Gastroesophageal sphincter (tissue), 4 donors: ENCODE data around the gene AATF. TPM values are rescaled to one million over a fixed set of nuclear protein-coding genes. Genes with fewer than 3 reads are reported as not detected.
A peak's percentile ranks its signal among the peaks of the same experiment; 100 is the strongest.

Experiments
- ATAC-seq: fragments of 150-250 bp; one replicate; pipeline ENCODE4 v1.9.1; 2016; ENCODE audit warnings: mild to moderate bottlenecking, moderate library complexity
- H3K27ac ChIP-seq, 4 donors: fragments of 200-600 bp; sonication (generic) in 3 of 4; 1 replicate in 3 of 4; 2 replicates in 1 of 4; pipeline ENCODE4 v1.5.1; 2016 to 2019
- H3K27me3 ChIP-seq: fragments of 200-600 bp; sonication (generic); one replicate; pipeline ENCODE4 v1.5.1; 2019
- H3K36me3 ChIP-seq, 2 donors: fragments of 200-600 bp; sonication (generic); one replicate each; pipeline ENCODE4 v1.5.1; 2019; ENCODE audit warnings: control low read depth in 1 of 2
- H3K4me1 ChIP-seq, 3 donors: fragments of 200-600 bp; sonication (generic); 1 replicate in 2 of 3; 2 replicates in 1 of 3; pipeline ENCODE4 v1.5.1; 2016 to 2019; ENCODE audit warnings: control low read depth in 2 of 3
- H3K4me3 ChIP-seq, 2 donors: fragments of 200-600 bp; sonication (generic); one replicate each; pipeline ENCODE4 v1.5.1; 2019; ENCODE audit warnings: mild to moderate bottlenecking in 1 of 2, moderate library complexity in 1 of 2
- H3K9me3 ChIP-seq, 3 donors: fragments of 200-600 bp; sonication (generic); one replicate each; pipeline ENCODE4 v1.5.1; 2017 to 2019; ENCODE audit warnings: control low read depth in 2 of 3
- EP300 ChIP-seq: sonication (generic); formaldehyde crosslinking; IDR thresholded peaks from one replicate; pipeline ENCODE4 v1.6.1; 2017; ENCODE audit warnings: antibody characterized with exemption, mild to moderate bottlenecking
- POLR2A ChIP-seq, 2 donors: fragments of 450-650 bp; IDR thresholded peaks; one replicate each; pipeline ENCODE4 v1.6.1; 2017; ENCODE audit warnings: antibody characterized with exemption in 2 of 2, mild to moderate bottlenecking in 2 of 2, moderate library complexity in 1 of 2
- POLR2AphosphoS5 ChIP-seq: sonication (generic); formaldehyde crosslinking; IDR thresholded peaks from one replicate; pipeline ENCODE4 v1.6.1; 2017; ENCODE audit warnings: antibody characterized with exemption
- whole genome bisulfite sequencing, 2 donors: methylation state at CpG; one replicate each; pipeline ENCODE4 v1.1.5; 2018; ENCODE audit warnings: low coverage in 1 of 2; 5-methylcytosine and 5-hydroxymethylcytosine counted together
- total RNA-seq, 4 donors: library from RNA; depleted of rRNA; stranded (reverse); fragments of >200 nt; gene quantifications; one replicate each; pipeline ENCODE4 v1.1.0, GENCODE V29; 2016
- TF ChIP-seq, protein P1 (sequence below), 4 experiments: fragments of 200-600 bp in 2 of 4; fragments of 450-650 bp in 2 of 4; sonication (generic) in 1 of 4; IDR thresholded peaks; one replicate each; pipeline ENCODE4 v1.5.1; 2017 to 2019; ENCODE audit warnings: antibody characterized with exemption in 4 of 4, mild to moderate bottlenecking in 2 of 4, moderate library complexity in 2 of 4

Gene AATF
- total RNA-seq, 4 donors from 2014 or later: 36.1 to 45.1 (median 38.5) TPM

DNA sequence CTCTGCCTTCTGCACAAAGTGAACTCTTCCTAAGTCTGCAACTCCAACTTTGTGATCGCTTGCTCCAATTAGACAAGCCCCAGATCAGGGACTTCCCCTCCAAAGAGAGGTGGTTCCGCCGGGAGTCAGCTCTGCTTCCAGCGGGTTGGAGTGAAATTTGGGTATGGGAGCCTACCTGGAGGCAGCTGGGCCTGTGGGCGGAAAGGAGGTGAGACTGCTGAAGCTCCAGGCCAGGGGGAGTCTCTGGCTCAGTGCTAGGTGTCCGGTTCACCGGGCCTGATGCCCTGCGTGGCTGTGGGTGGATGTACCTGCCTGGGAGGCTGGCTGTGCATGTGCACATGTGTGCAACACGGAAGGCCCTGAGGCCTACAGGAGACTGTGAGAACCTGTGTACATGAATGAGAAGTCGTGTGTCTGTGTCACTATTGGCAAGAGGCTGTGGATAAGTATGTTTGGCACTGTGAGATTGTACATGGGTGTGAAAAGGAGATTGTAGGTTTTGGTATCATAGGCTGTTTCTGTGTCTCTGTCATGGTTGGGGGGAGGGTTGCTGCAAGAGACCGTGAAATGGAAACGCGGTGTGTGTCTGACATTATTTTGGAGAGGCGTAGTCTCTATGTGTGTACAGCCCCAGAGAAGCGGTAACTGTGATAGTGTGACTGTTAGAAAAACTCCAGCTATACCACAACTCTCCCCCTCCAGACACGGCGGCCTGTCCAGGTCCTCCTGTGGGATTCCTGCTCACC is 7.3 kb upstream of the AATF start:
- Histone ChIP-seq H3K27me3 (peaks cover 100% of the 10 kb centered on the region), H3K36me3 (no peaks in the 10 kb centered on the region), H3K9me3 (no peaks in the 10 kb centered on the region), H3K27ac (no peak overlapping the region), H3K4me1 (peaks cover 0 to 61% (median 30%) of the 10 kb centered on the region in 3 donors), H3K4me3 (no peak overlapping the region)
- 0 to 19% methylated on average over 1 to 9 of the region's 17 CpGs for WGBS, 2 donors
- TF ChIP-seq, protein P1, sequence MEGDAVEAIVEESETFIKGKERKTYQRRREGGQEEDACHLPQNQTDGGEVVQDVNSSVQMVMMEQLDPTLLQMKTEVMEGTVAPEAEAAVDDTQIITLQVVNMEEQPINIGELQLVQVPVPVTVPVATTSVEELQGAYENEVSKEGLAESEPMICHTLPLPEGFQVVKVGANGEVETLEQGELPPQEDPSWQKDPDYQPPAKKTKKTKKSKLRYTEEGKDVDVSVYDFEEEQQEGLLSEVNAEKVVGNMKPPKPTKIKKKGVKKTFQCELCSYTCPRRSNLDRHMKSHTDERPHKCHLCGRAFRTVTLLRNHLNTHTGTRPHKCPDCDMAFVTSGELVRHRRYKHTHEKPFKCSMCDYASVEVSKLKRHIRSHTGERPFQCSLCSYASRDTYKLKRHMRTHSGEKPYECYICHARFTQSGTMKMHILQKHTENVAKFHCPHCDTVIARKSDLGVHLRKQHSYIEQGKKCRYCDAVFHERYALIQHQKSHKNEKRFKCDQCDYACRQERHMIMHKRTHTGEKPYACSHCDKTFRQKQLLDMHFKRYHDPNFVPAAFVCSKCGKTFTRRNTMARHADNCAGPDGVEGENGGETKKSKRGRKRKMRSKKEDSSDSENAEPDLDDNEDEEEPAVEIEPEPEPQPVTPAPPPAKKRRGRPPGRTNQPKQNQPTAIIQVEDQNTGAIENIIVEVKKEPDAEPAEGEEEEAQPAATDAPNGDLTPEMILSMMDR (IDR thresholded peaks at IDR 0.05): no peak
- no peak for TF ChIP-seq EP300
- no peak for TF ChIP-seq POLR2A (IDR thresholded peaks at IDR 0.05)
- no peak for TF ChIP-seq POLR2AphosphoS5
- no peak for ATAC-seq

DNA sequence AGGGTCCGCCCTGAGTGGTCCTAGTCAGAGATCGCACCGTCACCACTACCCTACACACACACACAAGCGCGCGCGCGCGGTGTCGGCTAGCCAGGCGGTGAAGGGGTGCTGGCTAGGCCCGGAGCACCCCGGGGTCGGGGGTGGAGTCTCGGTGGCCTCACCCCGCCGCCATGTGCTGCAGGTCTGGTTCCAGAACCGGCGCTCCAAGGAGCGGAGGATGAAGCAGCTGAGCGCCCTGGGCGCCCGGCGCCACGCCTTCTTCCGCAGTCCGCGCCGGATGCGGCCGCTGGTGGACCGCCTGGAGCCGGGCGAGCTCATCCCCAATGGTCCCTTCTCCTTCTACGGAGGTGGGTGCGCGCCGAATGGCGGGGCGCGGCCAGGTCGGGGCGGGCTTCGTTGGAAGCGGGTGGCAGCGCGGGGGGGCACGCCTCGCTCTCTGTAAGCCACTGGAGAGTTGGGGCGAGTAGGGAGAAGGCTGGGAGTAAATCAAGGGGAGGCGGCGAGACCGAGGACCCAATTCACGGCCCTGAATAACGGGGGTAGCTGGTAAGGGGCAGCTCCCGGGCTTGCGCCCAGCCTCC is 6.6 kb upstream of the AATF start:
- Histone ChIP-seq H3K27ac (no peak overlapping the region), H3K4me3 (peak overlapping the region in 1 of 2 donors; percentile 23), H3K36me3 (no peaks in the 10 kb centered on the region), H3K4me1 (peaks cover 0 to 55% (median 24%) of the 10 kb centered on the region in 3 donors), H3K9me3 (no peaks in the 10 kb centered on the region), H3K27me3 (peaks cover 100% of the 10 kb centered on the region)
- TF ChIP-seq, protein P1 (IDR thresholded peaks at IDR 0.05): no peak
- TF ChIP-seq POLR2AphosphoS5 (no peak), POLR2A (IDR thresholded peaks at IDR 0.05) (no peak), EP300 (no peak)
- no CpG with 5 or more reads among the region's 57 CpGs for WGBS, 2 donors
- no peak for ATAC-seq

DNA sequence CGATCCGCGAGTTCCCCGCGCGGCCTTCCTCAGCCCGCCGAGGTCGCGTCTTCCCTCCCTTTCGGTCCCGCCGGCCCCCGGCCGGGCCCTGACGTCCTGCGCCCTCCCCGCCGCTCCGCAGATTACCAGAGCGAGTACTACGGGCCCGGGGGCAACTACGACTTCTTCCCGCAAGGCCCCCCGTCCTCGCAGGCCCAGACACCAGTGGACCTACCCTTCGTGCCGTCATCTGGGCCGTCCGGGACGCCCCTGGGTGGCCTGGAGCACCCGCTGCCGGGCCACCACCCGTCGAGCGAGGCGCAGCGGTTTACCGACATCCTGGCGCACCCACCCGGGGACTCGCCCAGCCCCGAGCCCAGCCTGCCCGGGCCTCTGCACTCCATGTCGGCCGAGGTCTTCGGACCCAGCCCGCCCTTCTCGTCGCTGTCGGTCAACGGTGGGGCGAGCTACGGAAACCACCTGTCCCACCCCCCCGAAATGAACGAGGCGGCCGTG is 6.1 kb upstream of the AATF start:
- peak overlapping the region in 1 of 2 donors; percentile 23 for H3K4me3 ChIP-seq
- 8% methylated on average over 11 of the region's 59 CpGs; no CpG with 5 or more reads in 1 of the 2 donors for WGBS, 2 donors

DNA sequence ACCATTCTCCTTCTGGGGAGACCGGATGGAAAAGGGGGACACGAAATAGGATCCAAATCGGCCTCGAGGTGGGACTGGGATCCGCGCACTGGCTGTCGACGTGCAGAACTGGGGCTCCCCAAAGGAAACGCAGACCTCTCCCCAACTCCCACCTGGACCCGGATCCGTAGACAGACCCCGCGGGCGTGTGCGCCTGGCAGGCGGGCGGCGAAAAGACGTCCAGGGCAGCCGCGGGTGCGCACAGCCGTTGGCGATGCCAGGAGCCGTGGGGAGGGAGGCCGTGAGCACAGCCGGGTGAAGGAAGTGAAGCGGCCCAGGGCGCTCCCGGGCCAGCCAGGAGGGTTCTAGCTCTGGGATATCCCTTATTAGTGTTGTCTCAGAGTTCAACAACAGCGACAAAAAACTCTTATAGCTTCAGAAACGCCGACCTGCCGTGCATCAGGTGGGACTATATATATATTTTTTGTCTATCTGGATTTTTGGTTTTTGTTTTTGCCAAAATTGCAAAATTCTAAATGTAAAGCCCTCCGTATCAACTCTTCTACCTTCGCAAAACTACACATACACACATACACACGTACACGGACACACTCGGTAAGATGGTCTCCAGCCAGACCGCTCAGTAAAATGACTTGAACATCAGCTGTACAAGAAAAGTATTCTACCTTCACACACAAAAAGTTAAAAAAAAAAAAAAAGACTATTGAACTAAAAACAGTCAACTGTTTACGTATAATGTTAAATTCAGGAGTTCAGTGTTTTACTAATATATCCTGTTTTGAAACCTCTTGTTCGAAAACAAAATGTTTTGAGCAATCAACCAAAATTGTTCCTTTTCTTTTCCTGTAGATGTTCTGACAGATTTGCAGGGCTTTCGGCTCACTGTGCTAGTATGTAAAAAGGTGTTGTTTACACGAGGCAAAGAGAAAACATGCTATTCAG is 5.2 kb upstream of the AATF start:
- H3K9me3 ChIP-seq: no peaks in the 10 kb centered on the region
- TF ChIP-seq EP300 (no peak), POLR2AphosphoS5 (peak; percentile 15)
- no peak overlapping the region for H3K4me3 ChIP-seq
- no peak for ATAC-seq
- 14 to 20% methylated on average over 22 to 23 of the region's 44 CpGs for WGBS, 2 donors
- H3K36me3 ChIP-seq: no peaks in the 10 kb centered on the region
- H3K4me1 ChIP-seq: peaks cover 0 to 50% (median 10%) of the 10 kb centered on the region in 3 donors
- H3K27me3 ChIP-seq: peaks cover 90% of the 10 kb centered on the region
- no peak overlapping the region for H3K27ac ChIP-seq

More for the DNA sequence above, 6.1 kb upstream of the AATF start:
- H3K36me3 ChIP-seq: no peaks in the 10 kb centered on the region
- no peak overlapping the region for H3K27ac ChIP-seq
- H3K27me3 ChIP-seq: peaks cover 99% of the 10 kb centered on the region
- no peak for TF ChIP-seq POLR2AphosphoS5
- TF ChIP-seq, protein P1 (IDR thresholded peaks at IDR 0.05): no peak
- TF ChIP-seq EP300: no peak
- no peak for TF ChIP-seq POLR2A (IDR thresholded peaks at IDR 0.05)
- peaks cover 0 to 50% (median 18%) of the 10 kb centered on the region in 3 donors for H3K4me1 ChIP-seq
- H3K9me3 ChIP-seq: no peaks in the 10 kb centered on the region
- no peak for ATAC-seq

DNA sequence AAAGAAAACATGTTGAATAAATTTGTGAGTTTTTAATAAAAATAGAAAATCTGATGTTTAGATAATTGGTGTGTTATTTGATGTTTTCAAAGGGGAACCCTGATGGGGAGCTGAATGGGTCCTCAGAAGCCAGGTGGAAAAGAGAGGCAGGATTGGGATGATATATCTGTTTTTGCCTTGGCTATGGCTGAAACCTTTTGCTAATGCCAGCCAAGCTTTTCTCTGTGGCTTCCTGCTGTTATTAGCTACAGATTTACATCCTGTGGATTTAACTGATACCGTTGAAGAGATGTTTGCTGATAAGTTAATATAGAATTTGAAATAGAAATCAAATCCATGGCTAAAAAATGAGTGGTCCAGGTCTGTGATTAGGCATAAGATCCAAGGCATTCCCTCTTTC is 4.2 kb upstream of the AATF start:
- H3K27me3 ChIP-seq: peaks cover 80% of the 10 kb centered on the region
- no peaks in the 10 kb centered on the region for H3K9me3 ChIP-seq
- no peaks in the 10 kb centered on the region for H3K36me3 ChIP-seq
- TF ChIP-seq POLR2A (IDR thresholded peaks at IDR 0.05) (no peak), EP300 (no peak), POLR2AphosphoS5 (no peak)
- TF ChIP-seq, protein P1 (IDR thresholded peaks at IDR 0.05): no peak
- WGBS, 2 donors: 0 to 6% methylated on average over 1 of the region's 1 CpG
- no peak overlapping the region for H3K4me3 ChIP-seq
- H3K27ac ChIP-seq: no peak overlapping the region
- H3K4me1 ChIP-seq: peaks cover 0 to 43% (median 6%) of the 10 kb centered on the region in 3 donors
- no peak for ATAC-seq
